CD4-positive, alpha-beta T cell treated with Interleukin-17A for 4 hours (primary cell): ENCODE results near the gene SKOR2.
"Not testable (repeated sequence)": the region's sequence is repeated elsewhere in the genome, so short reads cannot be mapped to it uniquely, and the experiment has no call there.

Experiments
- DNase-seq: peaks from one replicate; pipeline ENCODE4 v3.0.0-alpha.2; 2020; ENCODE audit warnings: mixed read lengths

The SKOR2 gene

DNA sequence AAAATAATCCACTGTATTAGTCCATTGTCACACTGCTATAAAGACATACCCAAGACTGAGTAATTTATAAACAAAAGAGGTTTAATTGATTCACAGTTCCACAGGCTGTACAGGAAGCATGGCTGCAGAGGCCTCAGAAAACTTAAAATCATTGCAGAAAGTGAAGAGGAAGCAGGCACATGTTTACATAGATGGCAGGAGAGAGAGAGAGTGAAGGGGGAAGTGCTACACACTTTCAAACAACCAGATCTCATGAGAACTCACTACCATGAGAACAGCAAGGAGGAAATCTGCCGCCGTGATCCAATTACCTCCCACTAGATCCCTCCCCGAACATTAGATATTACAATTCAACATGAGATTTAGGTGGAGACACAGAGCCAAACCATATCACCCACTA lies 55.5 kb downstream of the SKOR2 start:
- DNase-seq = not testable (repeated sequence)

DNA sequence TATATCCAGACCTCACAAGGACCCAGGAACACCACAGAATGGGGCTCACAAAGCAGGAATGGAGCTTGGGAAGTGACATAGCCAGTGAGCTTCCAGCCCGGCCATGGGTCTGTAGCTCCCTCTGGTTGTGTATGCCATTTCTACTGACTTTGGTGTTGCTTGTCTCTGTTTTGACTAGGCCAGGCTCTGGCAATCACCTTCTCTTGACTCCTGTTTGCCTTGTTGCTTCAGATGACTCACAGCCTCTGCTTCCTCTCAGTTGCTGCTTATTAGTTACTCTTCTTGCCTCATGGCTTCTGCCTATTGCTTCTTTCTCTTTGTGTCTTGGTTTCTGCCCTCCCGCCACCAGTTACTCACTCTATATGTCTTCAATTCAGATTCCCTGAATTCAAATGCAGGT lies 59.5 kb downstream of the SKOR2 start:
- no peak for DNase-seq

DNA sequence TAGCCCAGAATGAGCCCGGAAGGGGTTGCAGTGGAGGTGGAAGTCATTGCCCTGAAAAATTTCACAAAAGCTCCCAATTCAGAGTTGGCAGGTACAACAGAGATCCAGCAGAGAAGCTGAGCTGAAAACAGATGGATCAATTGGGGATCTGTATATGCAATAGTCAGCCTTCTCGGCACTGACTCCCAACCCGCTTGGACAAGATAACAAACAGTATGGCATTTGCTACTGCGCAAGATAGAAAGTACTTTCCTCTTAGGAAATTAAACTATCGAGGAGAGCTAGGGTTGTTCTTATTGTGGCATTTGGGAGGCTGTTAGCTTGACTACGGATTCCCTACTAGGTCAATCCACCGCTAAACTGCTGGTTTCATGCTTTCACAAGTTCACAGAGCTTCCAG lies 63.7 kb downstream of the SKOR2 start:
- DNase-seq = no peak

DNA sequence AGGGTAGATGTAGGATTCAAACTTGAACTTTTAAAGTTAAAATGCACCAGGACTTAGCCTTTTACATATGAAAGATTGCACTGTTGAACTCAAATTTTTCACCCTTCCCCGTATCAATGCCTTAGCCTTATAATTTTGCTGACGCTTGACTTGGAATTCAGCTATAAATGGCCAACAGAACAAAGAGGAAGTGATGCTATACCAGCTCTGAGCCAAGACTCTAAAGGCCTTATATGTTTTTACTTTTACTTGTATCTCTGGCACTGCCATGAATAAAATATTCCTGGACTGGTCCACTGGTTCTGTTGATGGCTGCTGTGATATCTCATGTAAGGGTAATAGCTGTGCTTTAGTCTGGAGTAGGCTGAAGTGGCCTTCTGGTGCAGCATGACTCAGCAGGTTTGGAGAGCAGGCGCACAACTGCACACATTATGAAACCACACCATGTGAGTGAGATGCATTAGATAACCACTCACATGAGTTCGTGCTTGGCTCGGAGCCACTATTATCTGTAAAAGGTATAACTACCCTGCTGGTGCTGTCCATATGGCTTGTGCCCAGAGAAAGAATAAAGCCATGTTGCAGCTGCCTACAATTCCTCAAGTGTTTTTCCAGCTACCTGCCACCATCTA lies 66.9 kb downstream of the SKOR2 start:
- DNase-seq = no peak

DNA sequence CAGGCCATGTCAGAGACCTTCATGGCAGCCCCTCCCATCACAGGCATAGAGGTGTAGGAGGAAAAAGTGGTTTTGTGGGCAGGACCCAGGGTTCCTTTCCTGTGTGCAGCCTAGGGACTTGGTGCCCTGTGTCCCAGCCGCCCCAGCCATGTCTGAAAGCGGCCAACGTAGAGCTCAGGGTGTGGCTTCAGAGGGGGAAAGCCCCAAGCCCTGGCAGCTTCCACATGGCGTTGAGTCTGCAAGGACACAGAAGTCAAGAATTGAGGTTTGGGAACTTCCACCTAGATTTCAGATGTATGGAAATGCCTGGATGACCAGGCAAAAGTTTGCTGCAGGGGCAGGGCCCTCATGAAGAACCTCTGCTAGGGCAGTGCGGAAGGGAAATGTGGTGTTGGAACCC lies 69.3 kb downstream of the SKOR2 start:
- not testable (repeated sequence) for DNase-seq

DNA sequence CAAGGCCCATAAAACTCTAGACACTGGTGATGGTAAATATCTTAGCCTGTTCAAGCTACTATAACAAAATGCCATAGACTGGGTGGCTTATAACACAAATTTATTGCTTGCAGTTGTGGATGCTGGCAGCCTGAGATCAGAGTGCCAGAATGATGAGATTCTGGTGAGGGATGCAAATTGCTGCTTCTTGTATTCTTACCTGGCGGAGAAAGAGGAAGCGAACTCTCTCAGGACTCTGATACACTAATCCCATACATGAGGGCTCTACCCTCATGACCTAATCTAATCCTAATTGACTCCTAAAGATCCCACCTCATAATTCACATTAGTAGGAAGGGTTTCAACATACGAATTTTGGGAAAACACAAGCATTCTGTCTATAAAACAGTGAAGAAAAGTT lies 70.7 kb downstream of the SKOR2 start:
- DNase-seq = no peak

DNA sequence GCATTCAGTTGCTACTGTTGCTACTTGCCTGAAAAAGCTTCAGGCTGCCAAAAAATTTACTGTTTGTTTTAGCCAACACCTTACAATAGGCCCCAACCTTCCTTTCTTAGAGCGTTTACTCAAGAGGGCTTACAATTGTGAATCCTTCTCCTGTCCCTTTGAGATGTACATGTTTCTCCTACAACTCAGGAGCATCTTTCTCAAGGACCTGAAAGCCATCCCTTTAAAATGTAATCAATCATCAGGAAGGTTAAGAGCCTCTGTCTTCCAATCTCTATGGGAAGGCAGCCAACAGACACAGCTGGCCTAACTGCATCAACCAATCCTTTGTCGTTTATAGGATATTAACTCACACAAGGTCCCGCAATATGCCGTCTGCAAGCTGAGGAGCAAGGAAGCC lies 71.9 kb downstream of the SKOR2 start:
- no peak for DNase-seq

DNA sequence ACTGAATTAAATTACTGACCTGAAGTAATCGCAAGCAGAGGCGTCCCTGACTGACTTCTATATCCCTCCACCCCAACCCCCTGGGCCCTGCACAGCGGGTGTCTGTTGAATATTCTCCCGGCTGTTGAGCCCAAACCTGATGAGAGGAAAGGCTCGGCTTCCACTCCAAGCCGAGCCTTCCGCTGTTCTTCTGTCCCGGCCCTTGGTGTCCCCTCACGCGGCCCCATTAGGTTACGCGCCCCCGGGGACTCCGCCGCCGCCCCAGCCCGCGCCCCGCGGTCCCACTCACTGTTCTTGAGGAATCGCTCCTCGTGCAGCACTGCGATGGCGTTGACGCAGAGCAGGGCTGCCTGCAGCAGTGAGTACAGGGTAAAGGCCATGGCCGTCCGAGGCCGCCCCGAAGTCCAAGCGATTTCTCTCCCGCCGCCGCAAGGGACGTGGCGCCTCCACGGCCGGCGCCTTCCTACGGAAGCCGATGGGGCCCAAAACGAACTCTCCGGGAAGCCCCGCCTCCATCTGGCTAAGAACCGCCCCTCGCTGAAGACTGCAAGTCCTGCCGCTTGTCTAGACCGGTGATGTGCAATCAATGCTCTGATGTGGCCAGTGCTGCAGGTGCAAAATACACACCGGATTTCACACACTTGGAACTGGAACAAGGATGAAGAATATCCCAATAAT lies 75.4 kb downstream of the SKOR2 start, which contains the start of gene IER3IP1:
TSS of gene IER3IP1 (minus strand) at position 467 of the 678 bp plus-strand sequence. CDS start at position 380, 87 bp downstream.
- DNase-seq = peak; percentile 92

DNA sequence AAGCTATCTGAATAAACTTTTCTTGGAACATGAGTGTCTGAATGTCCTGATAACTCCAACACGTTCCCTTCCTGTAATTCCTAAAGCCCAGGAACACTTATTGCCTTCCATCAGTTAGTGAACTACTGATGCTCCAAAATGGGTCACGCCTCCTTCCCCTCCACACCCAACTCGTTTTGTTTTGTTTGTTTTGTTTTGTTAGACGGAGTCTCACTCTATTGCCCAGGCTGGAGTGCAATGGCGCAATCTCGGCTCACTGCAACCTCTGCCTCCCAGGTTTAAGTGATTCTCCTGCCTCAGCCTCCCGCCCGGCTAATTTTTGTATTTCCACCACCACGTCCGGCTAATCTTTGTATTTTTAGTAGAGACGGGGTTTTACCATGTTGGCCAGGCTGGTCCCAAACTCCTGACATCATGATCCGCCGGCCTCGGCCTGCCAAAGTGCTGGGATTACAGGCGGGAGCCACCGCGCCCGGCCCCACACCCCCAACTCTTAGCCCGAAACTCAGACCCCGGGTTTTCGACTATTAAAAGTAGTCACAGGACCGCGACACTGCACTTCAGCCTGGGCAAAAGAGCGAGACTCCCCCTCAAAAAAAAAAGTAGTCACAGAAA lies 76.1 kb downstream of the SKOR2 start:
- DNase-seq = no peak

DNA sequence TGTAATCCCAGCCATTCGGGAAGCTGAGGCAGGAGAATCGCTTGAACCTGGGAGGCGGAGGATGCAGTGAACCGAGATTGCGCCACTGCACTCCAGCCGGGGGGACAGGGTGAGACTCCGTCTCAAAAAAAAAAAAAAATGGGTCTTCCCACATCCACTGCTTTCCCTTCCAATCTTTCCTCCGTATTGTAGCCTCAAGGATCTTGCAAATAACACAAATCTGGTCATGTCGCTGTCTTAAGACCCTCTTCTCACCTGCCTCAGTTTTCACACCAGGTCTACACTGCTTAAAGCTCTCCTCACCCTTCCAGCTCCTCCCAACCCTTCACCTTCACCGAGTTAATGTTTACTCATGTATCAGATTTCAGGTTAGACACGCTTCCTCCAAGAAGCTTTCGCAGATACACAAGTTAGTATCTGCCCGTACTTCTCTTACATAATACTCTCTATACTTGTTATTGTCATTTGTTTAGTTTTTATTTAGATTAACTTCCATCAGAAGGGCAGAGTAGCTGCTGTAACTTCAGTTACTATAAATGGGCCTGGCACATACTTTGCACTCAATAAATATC lies 76.8 kb downstream of the SKOR2 start:
- no peak for DNase-seq

DNA sequence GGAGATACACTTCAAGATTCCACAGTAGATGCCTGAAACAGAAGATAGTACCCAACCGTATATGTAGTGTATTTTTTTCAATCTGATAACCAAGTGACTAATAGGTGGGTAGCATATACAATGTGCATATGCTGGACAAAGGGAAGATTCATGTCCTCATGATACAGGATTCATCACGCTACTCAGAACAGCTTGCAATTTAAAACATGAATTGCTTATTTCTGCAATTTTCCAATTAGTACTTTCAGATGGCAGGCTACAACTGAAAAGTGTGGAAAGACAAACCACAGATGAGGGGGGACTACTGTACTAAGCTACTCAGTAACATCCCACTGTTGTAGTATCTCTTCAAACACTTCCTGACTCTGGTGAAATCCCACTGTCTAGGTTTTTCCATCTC lies 79.0 kb downstream of the SKOR2 start:
- DNase-seq = no peak

DNA sequence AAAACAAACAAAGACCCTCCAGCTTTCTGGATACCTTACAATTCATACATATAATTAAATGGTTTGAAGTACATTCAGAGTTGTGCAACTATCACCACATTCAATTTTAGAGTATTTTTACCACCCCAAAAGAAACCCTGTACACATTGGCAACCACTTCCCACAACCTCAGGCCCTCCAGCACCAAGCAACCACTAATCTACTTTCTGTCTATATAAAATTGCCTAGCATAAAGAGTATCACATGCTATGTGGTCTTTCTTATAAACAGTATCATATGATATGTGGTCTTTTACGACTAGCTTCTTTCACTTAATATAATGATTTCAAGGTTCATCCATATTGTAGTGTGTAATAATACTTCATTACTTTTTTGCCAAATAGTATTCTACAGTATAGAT lies 82.5 kb downstream of the SKOR2 start:
- DNase-seq = no peak

DNA sequence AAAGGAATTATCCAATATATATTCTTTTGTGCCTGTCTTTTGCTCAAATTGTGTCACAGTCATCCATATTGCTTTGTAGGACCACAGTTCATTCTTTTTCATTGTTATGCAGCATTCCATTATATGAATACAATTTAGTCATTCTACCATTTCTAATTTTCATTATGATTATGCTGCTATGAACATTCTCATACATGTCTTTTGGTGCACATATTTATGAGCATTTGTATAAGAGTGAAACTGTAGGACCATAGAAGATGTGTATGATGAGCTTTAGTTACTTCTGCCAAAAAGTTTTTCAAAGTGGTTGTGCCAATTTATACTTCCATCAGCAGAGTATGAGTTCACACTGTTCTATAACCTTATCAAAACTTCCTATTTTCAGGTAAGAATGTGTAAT lies 83.0 kb downstream of the SKOR2 start:
- no peak for DNase-seq

DNA sequence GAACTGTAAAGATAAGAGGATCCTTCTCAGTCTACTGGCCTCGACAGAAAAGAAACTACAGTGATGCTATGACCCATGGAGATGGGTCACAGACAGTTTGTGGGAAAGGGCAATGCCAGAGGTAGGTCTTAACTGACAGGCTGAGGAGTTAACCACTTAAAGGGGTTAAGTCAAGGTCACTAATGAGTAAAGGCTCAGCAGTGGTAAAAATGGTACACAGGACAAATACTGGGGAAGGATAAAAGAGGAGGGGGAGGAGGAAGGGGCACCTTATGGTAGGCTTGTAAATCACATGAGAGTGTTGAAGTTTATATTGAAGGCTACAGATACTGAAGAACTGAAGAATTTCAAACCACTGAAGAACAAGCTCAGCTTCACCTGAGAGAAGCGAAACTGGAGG lies 85.2 kb downstream of the SKOR2 start:
- DNase-seq = no peak

DNA sequence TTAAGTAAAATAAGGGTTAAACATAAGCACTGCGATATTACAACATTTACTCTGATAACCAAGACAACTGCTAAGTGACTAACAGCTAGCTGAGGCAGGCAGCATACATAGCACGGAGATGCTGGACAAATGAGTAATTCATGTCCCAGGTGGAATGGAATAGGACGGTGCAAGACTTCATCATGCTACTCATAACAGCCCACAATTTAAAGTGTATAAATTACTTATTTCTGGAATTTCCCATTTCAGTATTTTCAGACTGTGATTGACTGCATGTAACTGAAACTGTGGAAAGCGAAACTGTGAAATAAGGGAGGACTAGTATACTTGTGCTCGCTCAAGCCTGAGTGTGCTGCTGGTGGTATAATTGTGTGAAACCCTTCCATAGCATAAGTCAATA lies 88.2 kb downstream of the SKOR2 start:
- no peak for DNase-seq

DNA sequence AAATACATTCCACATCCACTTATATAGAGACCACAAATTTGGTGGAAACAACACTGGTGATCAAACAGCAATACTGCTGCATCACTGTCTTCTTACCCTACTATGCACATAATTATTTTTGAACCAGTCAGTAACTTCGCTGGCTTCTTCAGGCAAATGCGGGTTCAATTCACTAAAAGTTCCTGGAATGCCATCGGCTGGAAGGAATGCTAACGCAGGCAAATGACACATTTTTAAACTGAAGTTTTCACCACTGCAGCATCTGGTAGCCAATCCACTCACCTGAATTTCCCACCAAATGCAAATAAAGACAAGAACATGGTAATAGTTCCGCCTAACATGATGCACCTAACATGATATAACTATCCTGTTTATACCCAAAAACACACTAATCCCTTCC lies 91.2 kb downstream of the SKOR2 start:
- no peak for DNase-seq

DNA sequence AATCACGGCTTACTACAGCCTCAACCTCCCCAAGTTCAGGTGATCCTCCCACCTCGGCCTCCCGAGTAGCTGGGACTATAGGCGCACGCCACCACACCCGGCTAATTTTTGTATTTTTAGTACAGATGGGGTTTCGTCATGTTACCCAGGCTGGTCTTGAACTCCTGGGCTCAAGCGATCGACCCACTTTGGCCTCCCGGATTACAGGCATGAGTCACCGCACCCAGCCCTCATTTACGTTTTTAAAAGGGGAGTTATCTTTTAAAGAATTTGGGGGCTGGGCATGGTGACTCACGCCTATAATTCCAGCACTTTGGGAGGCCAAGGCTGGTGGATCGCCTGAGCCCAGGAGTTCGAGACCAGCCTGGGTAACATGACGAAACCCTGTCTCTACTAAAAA lies 93.1 kb downstream of the SKOR2 start:
- not testable (repeated sequence) for DNase-seq
